Right lung (tissue), 5 donors: ENCODE measurements around the gene CTNNA3. TPM values are rescaled to one million over a fixed set of nuclear protein-coding genes. Genes with fewer than 3 reads are reported as not detected.

Source experiments
- DNase-seq, 2 donors: peaks; one replicate each; pipeline ENCODE4 v3.0.0-alpha.2; 2013
- polyA plus RNA-seq, 5 donors: library from polyadenylated mRNA; unstranded; fragments of 120-200 nt; gene quantifications; one replicate each; pipeline versions ENCODE4 v1.2.1 to v1.2.3, GENCODE V29; 2013; ENCODE audit warnings: inconsistent platforms in 1 of 5, low replicate concordance in 1 of 5; ENCODE audit not compliant: insufficient read length in 5 of 5, insufficient read depth in 1 of 5

Gene CTNNA3
- polyA plus RNA-seq, 5 donors = 4.4 to 9.5 (median 5.2) TPM

DNA sequence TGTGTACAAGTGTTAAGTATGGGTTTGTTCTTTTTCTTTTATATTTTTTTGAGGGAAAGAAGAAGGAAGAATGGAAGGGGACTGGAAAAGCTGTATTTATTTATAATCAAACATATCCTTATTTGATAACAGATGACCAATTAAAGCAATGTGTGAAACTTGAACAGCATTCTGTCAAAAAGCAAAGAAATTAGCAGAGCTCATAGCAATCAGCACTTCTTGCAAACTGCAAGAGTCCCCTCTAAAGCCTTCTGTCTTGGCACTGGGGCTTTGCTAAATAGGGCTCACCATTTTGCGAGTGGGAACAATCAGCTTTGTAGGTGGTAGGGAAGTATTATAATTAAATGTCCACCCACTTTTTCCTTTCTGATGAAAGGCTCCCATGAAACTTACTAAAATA lies 935.1 kb downstream of the CTNNA3 start:
- DNase-seq = no peak

DNA sequence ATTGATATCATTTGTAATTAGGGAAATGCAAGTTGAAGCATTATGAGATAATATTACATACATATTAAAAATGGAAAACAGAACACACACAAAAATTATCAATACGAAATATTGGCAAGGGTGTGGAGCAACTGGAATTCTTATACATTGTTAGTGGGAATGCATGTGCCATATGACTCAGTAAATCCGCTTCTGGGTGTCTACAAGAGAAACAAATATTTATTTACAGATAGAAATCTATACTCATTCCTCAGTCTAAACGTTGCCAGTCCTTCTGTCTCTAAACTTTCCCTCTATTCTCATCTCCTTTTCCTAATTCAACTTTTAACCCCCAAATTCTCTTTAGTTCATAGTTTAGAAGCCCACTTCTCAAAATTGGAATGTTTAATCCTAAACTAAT lies 940.5 kb downstream of the CTNNA3 start:
- no peak for DNase-seq

DNA sequence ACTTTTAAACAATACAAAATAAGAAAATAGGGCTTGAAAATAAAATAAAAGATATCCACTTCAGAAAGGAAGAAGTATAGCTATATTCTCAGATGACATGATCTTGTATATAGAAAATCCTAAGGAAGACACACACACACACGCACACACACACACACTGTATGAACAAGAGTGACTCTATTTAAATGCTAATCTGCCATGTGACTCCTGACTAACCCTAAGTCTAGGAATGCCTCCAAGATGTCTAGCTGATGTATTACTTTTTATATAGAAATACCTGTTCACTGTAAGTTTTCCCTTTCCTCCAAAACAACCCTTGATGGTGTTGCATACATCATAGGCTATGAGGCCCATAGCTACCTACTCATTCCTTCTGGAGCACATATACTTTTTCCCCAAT lies 943.3 kb downstream of the CTNNA3 start:
- DNase-seq = no peak

DNA sequence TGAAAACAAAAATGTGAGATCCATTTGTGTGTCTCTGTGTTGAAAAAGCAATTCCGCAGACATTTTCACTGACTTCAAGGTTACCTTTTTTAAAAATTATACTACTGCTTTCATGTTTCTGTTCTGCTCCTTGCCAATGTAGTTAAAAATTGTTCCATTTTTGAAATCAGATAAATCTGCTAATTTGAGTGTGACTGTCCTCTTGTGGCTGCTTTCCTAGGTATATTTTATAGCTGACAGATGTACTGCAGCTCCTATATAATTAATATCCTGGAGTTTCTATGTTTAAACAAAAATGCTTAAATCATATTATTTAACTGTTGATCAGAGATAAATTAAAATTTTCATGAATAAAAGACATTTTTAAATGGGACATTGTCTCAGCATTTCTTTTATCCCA lies 947.8 kb downstream of the CTNNA3 start:
- DNase-seq = no peak

DNA sequence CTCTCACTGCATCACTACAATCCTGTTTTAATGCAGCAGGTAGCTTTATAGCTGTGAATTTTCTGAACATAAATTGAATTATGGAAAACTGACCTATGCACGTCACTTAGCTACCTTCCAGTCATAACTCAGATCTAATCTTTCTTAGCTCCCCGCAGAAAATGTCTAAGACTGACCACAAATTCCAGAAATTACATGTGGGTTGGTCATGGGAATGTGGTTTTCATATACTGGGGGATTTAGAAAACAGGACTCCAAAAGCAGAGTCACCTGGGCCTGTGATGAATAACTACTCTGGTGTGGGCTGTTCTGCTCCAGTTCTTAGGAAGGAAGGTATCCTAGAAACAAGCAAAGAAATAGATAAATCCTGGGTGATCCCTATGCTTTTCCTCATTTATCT lies 948.5 kb downstream of the CTNNA3 start:
- DNase-seq = no peak

DNA sequence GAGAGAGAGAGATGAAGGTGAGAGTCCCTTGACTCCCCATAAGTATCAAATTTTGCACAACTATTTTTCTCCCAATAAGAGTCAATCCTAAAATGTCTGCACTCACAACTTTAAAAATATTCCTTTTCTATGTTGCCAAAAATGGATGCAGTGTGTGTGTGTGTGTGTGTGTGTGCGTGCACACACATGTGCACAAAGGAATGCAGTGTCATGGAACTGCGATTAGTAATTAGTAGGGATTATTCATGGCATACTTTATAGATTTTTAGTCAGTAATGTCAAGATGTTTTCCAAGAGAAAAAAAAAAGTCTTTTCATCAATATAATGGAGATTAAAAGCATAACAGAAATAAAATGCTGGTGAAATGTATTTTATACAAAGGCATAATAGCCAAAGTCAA lies 949.3 kb downstream of the CTNNA3 start:
- DNase-seq = no peak

DNA sequence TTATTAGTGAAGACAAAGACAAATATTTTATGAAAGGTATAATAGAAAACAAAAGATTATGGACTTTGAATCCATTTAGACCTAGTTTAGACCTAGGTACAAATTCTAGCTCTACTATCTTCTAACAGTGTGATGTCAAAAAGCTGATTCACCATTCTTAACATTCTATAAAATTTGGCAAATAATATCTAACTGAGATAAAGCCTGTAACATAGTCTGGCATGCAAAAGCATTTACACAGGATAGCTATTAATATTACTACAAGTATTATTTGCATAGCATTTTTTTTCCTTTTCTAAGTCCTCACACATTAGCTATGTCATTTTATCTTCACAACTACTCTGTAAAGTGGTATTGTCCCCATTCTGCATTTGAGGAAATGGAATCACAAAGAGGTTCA lies 949.7 kb downstream of the CTNNA3 start:
- no peak for DNase-seq

DNA sequence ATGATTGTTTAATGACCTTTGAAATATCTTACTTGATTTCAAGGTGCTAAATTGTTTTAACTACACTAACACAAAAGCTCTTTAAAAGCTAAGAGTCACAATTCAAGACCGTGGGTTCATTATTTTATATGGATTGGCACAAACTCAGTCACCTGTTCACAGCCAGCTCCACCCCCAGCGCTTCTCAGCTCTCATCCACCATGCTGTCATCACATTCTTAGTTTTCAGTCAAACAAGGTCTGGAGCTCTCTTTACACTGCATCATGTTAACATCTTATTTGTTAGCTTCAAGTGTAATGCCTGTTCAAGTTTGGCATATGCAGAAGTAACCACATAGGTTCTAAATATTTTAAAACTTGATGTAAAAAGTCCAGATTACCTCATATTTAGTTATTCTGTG lies 951.1 kb downstream of the CTNNA3 start:
- no peak for DNase-seq

DNA sequence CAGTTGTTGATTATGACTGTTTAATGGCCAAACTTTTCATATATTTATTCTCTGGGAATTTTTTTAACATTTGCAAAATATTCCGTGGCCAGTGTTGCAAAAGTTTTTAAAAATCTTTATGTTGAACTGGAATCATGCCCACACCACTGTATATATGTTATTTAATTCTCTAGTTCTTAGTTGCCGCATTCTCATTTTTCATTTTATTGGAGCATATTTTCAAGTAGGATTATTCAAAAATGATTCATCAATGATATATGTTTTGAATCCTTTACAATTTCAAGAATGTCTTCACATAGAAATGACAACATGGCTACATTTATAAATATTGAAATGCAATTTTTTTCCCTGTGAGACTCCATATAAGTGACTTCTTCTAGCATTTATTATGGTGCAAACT lies 958.8 kb downstream of the CTNNA3 start:
- no peak for DNase-seq

DNA sequence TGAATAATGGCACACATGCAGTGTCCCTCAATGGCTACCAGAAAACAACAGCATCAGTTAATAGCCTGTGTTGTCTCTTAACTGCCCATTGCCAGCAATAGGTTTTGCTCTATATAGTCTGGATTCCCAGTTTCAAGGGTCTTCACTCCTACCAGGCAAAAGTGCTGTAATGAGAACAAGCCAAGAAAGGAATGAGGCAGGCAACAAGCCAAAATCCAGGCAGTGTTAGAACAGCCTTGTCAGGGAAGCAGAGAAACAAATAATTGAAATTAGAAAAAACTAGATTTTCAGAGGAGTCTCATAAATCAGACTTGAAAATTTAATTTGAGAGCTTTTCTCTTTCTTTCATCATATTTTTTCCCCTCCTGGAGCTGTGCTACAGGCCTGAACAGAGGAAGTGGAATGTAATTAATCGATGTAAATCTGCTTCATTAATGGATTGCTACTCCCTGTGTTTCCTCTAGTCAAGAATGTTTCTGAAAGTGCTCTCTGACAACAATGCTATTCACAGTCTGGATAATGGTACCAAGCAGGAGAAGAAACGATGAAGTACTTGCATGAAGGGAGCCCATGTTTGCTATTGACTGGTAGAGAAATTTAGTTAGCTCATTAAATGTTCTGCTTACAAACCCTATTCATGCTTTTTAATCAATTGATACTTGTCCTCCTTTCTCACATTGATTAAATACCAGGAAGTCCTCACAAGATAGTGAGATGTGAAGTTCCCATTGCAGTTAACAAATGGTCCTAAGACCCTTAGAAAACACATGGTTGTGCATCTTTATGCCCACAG lies 972.2 kb downstream of the CTNNA3 start:
- DNase-seq = peak; percentile 16 to 27

DNA sequence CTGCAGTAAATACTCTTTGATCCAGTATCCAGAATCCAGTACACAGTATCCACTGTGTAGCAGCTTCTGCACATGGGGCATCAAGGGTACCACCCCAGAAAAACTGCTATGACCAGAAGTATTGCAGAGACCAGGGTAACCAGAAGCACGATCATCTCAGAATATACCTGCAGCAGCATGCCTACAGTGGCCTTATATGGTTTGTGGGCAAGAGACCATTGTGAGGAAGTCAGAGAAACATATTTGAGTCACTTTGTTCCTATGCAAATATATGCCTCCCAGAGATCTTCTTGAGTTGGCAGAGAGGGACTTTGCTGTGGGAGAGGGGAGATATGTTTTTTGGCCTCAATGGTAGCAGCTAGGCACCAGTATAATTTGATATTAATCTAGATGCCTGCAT lies 976.5 kb downstream of the CTNNA3 start:
- no peak for DNase-seq

DNA sequence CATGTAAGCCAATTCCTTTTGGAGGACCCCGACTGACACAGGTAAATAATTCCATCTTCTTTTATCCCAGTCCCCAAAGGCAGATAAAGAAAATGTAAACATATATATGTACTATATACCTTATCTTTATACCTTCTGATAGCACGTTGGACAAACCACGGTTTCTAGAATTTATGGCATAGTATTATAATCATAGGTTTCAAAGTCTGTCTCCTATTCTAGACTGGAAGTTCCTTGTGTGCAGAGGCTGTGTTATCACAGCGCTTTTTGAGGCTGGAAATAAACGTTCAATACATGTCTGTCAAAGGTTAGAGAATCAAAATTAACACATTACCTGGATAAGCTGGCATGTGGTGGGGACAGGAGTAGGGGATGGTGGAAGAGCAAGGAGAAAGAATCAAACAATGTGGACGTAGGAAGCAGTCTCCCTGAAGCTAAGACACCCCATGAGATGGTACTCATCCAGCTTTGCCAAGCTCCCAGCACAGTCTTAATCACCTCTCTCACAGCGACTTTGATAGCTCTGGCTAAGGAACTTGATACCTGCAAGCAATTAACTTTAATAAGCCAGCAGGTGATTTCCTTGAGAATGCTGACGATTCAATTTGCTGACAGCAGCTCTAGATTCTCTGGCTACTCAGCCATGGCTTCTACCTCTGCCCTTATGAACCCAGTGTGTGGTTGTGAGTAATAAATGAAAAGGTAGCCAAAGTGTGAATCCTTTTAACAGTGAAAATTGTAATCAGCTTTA lies 978.6 kb downstream of the CTNNA3 start:
- DNase-seq = no peak

DNA sequence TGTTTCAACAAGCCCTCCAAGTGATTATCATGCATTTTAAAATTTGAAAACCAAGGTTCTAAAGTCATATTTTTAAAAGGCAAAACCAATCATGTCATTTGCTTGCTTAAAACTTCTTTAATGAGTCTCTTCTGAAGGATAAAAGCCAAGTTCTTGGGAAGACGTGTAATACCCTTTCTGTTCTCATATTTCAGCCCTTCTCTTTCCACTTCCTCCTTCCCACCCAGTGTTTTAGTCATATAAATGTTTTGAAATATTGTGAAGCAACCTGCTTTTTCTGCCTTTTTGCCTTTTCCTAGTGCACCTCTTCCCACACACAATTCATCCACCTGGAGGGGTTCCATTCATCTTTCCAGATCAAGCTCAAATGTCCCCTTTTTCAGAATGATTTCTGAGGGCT lies 981.3 kb downstream of the CTNNA3 start:
- DNase-seq = no peak

DNA sequence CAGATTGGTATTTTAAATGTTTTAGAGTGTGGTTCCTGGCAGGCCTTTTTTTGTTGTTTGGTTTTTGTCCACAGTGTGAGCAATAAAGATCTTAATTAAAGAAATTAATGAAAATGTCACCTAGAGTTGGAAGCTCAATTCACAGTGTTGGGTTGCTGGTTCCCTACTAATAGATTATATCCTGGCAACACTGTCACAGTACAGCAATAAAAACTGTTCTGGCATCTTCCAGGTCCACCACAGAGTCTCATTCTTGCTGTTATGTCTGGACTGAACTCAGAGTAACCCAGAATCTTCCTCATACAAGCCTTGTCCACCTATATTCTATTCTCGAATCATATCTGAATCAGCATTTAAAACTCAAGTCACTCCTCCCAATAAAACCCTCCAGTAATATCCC lies 982.6 kb downstream of the CTNNA3 start:
- no peak for DNase-seq

DNA sequence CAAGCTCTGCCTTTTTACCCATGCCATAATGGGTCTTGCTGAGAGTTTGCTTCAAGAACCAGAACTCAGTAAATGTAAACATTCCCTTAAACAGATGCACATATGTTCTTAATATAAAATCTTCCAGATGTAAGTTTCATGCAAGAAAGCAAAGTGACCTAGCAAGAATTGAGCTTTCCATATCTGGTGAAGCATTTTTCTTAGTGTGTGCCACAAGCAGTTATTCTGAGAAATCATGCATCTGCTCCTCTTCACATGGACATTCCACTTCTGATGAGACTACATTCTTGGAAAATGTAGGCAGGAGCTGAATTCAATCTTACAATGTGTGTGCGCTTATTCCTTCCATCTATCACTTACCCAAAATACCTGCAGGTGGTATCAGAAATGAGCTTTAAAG lies 997.9 kb downstream of the CTNNA3 start:
- DNase-seq = no peak

DNA sequence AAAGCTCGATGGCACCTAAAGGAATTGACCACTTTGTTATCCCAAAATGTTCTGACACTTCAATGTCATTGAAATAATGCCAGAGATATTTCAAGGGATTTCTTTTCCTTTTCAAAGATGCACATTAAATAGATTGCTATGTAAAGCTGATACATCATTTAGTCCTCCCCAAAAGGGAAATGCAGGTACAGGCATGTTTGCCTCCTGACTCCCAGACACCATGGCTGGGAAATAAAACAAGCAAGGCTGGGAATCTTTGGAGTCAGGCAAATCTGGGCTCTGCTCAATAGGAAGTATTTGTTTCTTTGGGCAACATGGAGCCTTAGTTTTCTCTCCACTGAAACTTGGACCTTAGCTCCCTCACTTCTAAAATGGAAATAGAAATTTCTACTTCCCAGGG lies 1000.9 kb downstream of the CTNNA3 start:
- DNase-seq = no peak

DNA sequence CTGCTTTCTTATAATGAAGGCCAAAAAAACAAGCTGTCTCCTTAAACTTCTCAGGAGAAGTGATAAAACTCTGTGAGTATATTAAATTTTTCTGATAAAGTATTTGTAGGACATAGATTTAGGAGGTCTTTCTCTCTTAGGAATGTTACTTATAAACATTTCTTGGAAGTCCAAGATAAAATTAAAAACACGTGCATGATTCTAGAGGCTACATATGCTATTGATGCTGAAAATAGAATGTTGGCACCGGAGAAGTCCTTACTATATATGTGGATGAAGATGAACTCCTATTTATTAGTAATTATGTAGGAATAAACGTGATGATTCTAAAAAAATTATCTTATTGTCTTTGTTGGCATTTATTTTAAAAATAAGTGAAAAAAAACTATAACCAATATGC lies 1011.4 kb downstream of the CTNNA3 start:
- DNase-seq = no peak

DNA sequence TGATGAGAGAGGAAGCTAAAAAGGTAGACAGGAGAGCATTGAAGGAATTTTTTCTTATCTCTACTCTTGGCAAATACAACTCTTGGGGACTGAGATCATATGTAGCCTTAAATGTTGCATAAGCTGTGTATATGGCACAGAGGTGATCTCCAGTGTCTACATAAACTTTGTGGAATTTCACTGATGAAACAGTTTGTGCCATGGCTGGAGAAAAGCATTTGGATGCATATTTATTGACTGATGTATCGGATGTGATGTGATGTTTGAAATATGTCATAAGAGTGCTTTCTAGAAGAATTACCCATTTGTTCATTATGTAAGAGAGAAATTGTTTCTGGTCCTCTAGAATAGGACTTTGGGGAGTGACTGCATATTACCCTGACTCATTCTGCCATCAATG lies 1015.1 kb downstream of the CTNNA3 start:
- DNase-seq = no peak

DNA sequence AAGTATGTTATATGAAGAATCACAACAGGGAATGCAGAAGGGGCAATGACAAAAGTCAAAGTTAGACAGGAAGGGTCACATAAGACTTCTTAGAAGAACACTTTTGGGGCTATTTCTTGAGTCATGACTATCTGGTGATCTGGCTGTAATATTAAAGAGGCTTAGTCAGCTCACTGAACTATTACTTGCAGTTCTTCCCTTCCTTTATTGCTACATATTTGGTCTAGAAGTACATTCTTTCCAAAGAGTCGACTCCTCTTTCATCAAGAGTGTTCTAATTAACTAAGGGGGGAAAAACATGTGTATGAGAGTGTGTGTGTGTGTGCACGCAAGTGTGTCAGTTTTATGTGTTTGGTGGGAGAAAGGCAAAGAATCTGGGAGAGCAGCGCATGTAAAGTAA lies 1017.5 kb downstream of the CTNNA3 start:
- no peak for DNase-seq

DNA sequence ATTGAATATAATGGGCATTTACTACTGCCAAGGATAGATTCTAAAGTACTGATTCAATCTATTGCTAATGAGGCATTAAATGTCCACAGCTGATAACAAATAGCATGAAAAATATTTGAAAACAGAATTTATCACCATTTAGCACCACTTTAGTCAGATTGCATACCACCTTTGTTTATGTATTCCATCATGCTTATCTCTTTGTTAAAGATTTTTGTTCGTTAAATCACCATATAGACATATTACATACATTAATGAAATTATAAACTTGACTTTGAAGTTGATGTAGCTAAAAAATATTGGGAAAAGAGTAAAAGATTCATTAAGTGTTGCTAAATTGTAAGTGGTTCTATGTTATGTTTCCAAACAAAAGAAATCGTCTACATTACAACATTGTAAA lies 1022.9 kb downstream of the CTNNA3 start:
- DNase-seq = peak; percentile 16 to 35

DNA sequence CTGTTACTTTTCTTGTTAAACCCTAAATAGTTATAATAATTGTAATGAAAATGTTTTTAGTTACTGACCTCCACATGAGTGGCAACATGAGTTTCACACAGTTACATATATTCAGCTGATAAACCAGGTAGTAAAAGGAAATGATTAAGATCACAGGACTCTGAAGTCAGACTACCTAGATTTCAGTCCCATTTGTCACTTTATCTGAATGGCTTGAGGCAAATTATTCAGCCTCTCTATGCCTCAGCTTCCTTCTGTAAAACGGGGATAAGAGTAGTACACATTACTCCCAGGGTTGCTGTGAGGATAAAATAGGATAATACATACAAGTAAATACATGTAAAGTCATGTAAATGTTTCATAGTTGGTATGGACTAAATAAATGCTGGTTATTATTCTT lies 1024.4 kb downstream of the CTNNA3 start:
- DNase-seq = no peak

DNA sequence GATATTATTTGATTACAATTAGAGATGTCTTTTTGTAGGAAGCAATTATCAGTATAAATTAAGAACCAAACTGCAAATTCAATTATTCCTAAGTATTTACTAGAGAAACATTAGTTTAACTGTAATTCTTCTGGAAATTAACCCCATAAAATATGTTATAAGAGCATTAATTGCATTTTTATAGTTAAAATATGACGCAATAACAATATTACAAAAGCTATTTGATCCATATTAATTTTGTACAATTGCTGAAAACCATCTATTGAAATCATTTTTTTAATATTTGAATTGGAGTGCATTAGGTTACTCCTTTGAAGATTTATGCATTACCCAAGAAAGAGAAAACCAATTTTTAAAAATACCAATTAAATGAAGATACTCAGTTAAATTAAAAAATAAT lies 1024.9 kb downstream of the CTNNA3 start:
- DNase-seq = no peak

DNA sequence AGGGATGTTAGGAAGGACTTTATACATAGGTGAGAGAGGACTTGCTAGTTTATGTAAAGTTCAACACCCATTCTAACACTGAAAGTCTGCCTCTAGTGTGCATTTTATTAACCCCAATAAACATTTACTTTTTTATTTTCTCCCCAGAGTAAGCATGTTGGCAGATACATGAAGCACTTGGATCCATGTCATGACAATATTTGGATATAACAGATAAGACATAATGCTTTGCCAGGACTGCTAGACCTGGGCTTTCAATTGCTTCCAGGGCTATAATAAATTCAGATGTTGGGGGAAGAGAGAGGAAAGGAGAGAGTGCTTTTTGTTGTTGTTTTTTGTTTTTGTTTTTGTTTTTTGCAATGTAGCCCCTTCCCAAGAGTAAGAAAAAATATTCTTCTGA lies 1039.5 kb downstream of the CTNNA3 start:
- DNase-seq = no peak

DNA sequence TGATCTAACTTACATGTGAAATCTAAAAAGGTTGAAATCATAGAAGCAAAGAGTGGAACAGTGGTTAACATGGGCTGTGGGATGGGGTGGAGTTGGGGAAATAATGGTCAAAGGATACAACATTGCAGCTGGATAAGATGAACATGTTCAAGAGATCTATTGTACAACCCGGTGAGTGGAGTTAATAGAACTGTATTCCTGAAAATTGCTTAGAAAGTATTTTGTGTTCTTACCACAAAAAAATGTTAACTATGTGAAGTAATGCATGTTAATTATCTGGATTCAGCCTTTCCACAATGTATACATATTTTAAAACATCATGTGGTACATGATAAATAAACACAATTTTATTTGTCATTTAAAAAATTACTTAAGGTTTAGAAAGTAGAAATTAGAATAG lies 1041.1 kb downstream of the CTNNA3 start:
- no peak for DNase-seq
